GM18867 (cell line): ENCODE results near the gene LILRB1.
"Not testable (repeated sequence)": the region's sequence is repeated elsewhere in the genome, so short reads cannot be mapped to it uniquely, and the experiment has no call there.

Experiments used
- ATAC-seq: cut with Tn5 transposase; IDR thresholded peaks from one replicate; pipeline ENCODE4 v1.9.1; 2021; ENCODE audit warnings: mild to moderate bottlenecking, moderate library complexity; ENCODE audit not compliant: unreplicated experiment

Gene LILRB1

DNA sequence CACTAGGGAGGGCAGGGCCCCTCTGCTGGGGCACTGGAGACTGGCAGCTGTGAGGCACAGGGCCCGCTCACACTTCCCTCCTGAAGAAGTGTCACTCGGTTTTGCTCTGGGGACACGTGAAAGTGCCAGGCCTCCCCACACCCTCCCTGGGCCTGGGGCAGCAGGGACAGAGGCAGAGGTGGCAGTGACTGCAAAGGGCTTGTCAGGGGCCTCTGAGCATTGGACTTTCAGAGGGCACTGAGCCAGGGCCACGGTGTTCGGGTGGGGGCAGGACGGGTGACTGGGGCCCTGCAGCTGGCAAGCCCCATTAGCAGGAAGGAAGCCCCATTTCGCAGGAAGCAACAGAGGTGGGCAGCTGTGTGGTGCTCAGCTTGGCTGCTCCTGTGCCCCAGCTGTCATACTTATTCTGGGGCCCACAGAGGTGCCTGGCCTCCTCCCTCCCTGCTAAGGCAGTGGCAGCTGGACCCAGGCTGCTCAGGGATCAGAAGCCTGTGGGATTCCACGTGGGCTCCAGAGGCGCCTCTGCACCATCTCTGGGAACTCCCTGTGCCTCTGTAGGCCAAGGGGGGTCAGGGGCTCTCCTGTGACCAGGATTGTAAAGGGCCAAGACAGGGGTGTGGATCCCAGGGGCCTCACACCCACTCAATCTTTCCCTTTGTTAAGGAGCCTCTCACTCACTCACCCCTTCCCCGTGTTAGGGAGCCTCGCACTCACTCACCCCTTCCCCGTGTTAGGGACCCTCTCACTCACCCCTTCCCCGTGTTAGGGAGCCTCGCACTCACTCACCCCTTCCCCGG is 5.2 kb upstream of the LILRB1 start:
- ATAC-seq: not testable (repeated sequence)

DNA sequence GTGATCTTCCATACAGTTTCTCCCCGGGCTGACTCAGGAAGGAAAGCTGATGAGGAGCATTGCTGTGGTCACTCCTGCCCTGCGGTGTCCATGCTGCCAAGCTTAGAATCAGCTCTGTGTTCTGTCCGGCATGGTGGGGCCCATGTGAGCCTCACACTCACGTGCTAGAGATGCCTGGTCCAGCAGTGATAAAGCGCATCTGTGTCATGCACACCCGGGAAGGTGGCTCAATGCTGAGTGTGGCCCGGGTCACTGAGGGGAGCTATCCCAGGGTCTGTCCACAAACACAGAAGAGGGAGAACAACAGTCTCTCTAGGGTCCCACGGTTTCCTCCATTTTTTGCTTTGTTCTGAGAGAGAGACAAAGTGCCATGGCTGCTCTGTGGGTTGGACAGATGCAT is 3.5 kb upstream of the LILRB1 start:
- no peak for ATAC-seq

DNA sequence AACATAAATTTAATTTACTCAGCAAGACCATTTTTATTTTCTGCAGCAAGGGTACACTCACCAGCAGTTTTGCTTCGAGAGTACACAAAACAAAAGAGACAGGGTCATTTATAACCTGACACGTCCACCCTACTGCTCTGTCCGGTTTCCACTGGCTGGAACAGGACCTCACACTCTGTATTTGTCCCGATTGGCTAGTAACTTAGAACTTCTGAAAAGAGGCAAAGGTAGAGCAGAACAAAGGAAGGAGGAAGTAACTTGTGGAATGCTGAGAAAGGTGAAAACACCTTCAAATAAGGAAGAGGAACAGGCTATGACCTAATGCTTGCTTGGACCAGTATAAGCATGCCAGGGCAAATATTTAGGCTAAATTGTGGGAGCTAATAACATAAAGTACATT is 2.4 kb upstream of the LILRB1 start:
- not testable (repeated sequence) for ATAC-seq

DNA sequence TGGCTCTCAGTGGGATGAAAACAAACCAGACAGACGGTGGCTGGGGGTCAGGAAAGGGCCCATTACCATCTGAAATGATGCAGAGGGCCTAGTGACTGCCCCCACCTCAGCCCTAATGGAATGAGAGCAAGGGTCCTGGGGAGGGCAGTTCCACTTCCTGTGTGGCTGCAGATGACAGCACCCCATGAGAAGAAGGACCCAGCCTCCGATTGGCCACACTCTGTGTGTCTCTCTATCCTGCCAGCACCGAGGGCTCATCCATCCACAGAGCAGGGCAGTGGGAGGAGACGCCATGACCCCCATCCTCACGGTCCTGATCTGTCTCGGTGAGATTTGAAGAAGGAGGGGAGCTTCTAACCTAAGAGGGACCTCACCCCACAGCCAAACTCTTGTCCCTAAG is 498 bp downstream of the LILRB1 start:
- no peak for ATAC-seq

DNA sequence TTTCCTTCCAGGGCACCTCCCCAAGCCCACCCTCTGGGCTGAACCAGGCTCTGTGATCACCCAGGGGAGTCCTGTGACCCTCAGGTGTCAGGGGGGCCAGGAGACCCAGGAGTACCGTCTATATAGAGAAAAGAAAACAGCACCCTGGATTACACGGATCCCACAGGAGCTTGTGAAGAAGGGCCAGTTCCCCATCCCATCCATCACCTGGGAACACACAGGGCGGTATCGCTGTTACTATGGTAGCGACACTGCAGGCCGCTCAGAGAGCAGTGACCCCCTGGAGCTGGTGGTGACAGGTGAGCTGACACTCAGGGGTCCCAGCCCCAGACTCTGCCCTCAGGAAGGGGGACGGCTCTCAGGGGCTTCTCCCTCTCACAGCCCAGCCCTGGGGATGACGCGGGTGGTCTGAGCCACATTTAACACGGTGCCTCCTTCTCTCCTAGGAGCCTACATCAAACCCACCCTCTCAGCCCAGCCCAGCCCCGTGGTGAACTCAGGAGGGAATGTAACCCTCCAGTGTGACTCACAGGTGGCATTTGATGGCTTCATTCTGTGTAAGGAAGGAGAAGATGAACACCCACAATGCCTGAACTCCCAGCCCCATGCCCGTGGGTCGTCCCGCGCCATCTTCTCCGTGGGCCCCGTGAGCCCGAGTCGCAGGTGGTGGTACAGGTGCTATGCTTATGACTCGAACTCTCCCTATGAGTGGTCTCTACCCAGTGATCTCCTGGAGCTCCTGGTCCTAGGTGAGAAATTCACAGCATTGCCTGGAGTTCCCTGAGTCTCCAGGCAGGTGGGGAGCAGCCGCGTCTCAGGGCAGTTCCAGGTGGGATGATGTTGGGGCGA is 1.4 kb downstream of the LILRB1 start:
- not testable (repeated sequence) for ATAC-seq

DNA sequence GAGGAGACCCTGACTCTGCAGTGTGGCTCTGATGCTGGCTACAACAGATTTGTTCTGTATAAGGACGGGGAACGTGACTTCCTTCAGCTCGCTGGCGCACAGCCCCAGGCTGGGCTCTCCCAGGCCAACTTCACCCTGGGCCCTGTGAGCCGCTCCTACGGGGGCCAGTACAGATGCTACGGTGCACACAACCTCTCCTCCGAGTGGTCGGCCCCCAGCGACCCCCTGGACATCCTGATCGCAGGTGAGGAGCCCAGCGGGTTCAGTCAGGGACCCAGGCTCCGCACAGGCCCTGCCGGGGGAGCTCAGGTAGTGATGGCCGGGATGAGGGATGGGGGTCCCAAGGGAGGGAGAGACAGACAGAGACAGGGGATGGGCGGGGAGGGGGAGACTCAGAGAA is 2.2 kb downstream of the LILRB1 start:
- ATAC-seq: not testable (repeated sequence)

DNA sequence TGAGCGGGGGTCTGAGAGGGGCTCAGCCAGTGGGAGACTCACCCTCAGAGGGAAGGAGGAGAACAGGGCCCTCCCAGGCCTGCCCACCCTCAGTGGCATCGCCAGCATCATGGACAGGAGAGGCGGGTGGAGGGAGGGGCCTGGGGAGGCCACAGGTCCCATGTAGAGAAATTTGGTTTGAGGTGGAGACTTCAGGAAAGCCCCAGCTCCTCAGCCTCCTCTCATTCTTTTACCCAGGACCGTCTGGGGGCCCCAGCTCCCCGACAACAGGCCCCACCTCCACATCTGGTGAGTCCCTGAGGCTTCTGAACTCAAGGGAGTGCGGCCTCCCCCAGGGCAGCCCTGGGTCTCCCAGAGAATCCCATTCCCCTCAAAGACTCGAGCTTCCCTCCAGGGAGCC is 3.1 kb downstream of the LILRB1 start:
- no peak for ATAC-seq

DNA sequence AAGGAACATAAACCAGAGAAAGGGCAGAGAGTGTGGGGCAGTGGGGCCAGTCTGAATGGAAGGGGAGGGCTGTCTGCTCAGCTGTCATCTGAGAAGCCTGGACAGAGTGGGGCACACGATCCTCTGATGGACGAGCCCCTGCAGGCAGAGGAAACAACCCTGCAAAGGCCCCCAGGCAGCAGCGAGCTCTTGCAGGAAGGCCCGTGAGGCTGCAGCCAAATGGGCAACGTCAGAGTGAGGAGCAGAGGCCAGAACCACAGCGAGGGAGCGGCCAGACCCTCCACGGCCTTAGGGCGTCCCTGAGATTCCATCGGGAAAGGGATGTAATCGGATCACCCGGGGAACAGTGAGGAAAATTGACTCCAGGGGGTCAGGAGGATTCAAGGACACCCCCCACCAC is 5.8 kb downstream of the LILRB1 start:
- not testable (repeated sequence) for ATAC-seq

DNA sequence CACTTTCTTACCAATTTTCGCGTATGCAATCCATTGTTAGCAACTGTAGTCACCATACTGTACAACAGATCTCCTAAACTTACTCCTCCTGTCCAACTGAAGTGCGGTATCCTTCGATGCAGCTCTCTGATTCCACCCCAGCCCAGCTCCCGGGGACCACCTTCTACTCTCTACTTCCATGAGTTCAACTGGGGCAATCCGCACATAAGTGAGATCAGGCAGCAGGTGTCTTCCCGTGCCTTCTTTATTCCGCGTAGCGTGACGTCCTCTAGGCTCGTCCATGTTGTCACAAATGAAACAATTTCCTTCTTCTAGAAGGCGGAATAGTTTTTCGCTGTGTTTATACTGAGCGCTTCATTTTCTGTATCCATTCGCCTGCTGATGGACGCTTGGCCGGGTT is 8.4 kb downstream of the LILRB1 start:
- no peak for ATAC-seq

DNA sequence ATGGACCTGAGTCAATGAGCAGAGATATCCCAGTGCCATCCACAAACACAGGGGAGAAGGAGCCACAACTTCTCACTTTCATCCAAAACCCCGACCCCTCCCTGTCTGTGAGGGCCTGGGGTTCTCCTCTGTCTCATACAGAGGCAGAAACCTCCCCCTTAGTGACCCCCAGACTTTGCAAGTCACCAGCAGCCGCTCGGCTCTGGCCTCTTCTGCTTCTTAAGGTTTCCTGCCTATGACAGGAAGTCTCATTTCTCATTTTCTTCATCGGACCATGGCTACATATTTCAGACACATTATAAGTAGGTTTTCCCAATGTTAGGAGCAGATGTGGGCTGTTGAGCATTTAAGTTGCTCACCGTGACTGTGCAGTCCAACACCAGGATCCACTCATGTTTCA is 12.7 kb downstream of the LILRB1 start:
- not testable (repeated sequence) for ATAC-seq

DNA sequence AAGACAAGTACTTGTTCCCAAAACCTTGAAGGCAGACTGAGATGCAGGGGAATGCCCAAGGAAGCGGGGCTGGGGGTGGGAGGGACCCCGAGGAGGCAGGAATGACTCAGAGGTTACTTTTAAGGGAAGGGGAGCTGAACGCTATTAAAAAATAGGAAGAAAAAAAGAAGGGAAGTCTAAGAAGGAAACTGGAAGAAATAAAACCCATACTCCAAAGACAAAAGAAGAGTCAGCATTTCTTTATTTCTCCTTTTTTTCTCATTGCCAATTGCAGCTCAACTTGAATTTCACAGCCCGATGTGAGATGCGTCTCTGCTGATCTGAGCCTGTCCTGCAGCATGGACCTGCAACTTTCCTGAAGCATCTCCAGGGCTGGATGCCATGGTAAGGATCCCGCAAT is 13.3 kb downstream of the LILRB1 start:
- not testable (repeated sequence) for ATAC-seq

DNA sequence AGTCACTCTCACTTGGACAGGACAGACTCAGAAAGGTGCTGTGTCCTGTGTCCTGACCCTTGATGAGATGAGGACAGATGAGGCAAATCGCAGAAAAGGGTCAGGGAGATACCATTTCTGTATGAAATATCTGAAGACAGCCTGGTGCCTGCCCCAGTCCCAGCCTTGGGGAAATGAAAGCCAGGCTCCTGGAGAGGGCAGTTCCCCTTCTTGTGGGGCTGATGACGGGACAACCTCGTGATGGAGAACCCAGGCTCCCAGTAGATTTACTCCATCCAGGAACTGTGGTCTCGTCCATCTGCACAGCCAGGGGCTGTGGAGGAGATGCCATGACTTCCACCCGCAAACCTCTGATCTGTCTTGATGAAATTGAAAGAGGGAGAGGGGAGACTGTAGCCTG is 13.8 kb downstream of the LILRB1 start:
- no peak for ATAC-seq

DNA sequence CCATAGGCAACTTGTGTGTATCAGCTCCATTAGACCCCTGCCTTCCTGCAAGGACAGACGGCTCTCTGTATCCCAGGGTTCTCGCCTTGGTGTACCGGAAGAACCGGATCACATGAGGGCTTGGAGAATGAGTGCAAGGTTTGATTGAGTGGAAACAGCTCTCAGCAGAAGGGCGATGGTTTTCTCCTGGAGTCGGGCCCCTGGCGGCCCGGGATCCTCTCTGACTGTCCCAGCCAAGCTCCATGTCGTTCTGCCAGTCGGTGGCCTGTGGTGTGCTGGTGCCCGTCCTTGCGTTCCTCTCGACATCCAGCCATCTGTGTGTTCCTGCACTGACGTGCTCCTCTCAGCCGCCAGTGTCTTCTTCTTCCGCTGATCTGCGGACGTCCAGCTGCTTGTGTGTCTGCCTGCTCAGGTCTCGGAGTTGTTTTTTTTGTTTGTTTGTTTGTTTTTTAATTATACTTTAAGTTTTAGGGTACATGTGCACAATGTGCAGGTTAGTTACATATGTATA is 16.1 kb downstream of the LILRB1 start:
- ATAC-seq: no peak

DNA sequence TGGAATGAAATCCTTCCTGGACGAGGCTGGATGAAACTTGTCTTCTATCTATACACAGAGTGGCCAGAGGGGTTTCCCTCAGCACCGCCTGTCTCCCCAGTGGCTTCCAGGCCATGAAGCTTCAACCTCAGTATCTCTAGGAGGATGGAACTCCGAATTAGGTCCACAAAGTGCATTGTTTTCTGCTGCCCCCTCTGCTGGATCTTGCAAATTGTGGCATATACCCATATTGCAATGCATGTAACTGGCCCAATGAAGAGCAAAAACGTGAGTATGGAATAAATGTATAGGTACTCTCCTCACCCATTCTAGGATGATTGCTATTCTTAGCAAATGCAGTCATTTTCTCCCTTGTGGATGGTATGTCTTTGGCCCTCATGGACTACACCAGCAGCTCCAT is 17.8 kb downstream of the LILRB1 start:
- ATAC-seq: no peak

DNA sequence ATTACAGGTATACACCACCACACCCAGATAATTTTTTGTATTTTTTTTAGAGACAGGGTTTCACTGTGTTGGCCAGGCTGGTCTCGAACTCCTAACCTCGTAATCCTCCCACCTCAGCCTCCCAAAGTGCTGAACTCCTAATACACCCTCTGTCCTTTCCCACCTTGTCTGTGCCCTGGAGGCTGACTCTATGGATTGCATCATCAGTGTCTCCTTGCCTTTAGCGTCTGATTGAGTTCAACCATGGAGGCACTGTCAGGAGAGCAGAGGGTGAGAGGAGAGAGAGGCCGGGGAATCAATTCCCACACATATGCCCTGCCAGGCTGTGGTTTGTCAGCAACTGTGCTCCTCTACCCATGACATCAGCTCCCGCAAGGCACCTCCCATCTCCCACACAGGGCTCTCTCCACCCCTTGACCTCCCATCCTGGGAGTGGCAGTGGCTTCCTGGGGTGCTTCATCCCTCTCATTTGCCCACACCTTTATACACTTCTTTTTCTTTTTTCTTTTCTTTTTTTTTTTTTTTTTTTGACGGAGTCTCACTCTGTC is 19.9 kb downstream of the LILRB1 start:
- ATAC-seq: no peak

DNA sequence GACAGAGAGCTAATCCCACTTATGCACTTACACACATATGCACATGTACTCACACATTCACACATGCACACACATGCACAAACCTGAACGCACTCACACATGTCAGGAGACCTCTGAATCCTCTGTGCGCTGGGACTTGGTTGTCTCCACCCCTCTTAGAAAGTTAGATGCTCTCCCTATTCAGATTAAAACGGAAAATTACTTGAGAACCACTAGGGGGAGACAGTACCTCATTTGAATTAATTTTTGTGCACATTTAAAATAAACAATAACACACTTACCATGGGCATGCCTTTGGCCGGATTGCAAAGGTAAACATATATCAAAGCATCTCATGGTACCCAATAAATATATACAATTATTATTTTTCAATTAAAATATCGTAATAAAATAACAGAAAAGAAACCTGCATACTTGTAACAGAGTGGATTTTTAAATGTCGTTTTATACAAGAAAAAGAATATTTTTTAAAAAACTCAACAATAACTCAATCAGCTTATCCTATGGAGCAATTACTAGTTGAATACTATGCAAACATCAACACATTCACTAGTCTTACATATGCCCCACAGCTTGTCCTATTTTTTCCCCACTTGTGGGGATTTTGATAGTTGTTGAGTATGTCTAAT is 23.0 kb downstream of the LILRB1 start:
- no peak for ATAC-seq

DNA sequence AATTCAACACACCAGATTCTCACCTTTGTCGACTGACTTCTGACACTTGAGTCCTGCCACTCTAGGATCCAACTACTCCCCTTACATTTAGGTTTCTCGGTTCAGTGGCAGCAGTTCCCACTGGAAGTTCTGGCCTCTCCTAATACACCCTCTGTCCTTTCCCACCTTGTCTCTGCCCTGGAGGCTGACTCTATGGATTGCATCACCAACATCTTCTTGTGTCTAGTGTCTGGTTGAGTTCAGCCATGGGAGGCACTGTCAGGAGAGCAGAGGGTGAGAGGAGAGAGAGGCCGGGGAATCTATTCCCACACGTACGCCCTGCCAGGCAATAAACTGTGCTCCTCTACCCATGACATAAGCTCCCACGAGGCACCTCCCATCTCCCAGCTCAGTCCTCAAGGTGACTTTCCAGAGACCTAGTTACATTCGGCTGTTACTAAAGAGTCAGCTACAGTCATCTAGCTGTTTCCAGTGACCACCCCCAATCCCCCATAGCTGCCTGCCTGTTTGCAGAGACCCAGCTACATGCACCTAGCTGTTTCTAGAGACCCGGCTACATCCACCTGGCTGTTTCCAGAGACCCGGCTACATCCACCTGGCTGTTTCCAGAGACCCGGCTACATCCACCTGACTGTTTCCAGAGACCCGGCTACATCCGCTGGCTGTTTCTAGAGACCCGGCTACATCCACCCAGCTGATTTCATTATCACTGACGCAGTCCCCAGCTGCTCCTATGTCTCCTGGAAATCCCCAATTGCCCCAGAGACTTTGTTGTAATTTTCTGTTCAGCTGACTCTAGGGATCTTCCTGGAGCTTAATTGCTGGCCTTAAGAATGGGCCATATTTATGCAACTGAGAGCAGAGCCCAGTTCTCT is 24.4 kb downstream of the LILRB1 start:
- ATAC-seq: no peak

DNA sequence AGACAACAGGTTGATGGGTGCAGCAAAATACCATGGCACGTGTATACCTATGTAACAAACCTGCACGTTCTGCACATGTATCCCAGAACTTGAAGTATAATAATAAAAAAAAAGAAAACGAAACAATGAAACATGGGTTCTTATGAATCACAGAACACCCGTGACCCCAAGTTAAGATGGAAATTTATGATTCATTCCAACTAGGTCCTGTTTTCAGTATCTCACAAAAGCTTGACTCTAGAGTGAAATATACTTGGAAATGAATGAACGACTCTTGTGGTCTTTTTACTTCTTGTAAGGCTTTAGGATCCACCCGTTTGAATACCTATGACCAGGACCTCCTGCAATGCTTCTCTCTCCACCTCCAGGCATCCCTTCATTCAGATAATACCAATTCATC is 29.0 kb downstream of the LILRB1 start:
- no peak for ATAC-seq

DNA sequence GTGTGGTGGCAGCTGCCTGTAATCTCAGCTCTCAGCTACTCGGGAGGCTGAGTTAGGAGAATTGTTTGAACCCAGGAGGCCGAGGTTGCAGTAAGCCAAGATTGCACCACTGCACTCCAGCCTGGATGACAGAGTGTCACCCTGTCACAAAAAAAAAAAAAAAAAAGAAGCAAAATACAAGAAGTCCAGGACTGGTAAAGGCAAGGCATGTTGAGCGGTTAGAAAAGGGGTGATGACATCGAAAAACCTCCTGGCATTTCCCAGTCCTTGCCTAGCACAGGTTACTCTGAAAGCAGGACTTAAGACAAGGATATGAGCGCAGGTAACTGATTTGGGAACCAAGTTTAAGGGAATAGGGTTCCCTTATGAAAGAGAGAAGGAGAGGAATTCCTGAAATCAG is 30.0 kb downstream of the LILRB1 start:
- no peak for ATAC-seq

DNA sequence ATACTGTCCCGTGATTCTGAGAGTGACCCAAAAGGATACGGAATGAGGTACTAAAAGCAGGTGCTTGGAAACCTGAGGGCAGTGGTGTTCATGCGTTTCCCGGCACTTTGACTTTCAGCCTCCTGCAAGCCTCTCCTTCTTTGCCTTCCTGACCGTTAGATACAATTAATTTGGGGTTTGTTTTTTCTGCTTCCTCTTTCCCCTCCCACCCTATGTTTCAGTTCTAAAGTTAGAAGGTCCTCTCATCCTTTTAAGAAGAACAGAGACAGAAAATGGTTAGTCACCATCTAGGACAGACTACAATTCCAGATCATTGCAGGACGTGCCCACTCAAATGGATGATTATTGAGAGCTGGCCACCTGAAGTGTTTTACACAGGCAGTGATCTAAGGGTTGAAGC is 30.7 kb downstream of the LILRB1 start:
- ATAC-seq: no peak
